Measurements from ENCODE around the gene TBC1D1. TPM values are rescaled to one million over a fixed set of nuclear protein-coding genes. Genes with fewer than 3 reads are reported as not detected.

Gene TBC1D1
- total and polyA plus RNA-seq, 2 donors (not counting 1 experiment from before 2014, with no cell fraction given): 39.7 to 90.0 TPM

DNA sequence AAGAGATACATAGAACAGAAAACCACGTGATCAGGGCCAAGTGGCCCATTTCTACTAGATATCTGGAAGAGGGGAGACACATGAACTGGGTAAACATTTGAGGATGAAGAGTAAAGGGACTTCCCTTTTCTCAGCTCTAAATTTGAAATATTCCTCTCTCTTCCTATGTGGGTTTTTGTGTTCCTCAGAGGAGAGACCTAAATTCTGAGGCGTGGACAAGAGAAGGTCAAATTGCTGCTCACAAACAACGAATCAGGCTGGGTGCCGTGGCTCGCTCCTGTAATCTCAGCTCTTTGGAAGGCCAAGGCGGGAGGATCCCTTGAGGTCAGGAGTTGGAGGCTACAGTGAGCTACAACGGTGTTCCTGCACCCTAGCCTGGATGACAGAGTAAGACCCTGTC lies 285.3 kb downstream of the TBC1D1 start:
- Histone ChIP-seq H3K79me2 (ENCODE audit: control insufficient read depth, insufficient read depth, low read length) (no peaks in the 10 kb centered on the region), H3K9me3 (ENCODE audit: control insufficient read depth, insufficient read depth, low read depth, low read length) (no peaks in the 10 kb centered on the region), H3K4me1 (ENCODE audit: control insufficient read depth, extremely low read depth, insufficient read depth, low read length) (peaks cover 7% of the 10 kb centered on the region), H3K4me3 (replicated peaks in 1 of 4; ENCODE audit: control extremely low read depth in 1 of 4, insufficient read depth in 1 of 4, low read depth in 3 of 4, low read length in 4 of 4) (no peak overlapping the region), H3K36me3 (ENCODE audit: control insufficient read depth, insufficient read depth, low read length) (no peaks in the 10 kb centered on the region), H3K9ac (ENCODE audit: insufficient read depth, low read length) (no peak overlapping the region), H3K4me2 (ENCODE audit: extremely low read depth, insufficient read depth, low read length) (no peak overlapping the region), H3K27ac (ENCODE audit: insufficient read depth, low read length) (no peak overlapping the region), H2AFZ (ENCODE audit: low read length) (no peak overlapping the region), H4K20me1 (ENCODE audit: control insufficient read depth, extremely low read depth, insufficient read depth, low read length) (no peaks in the 10 kb centered on the region), H3K27me3 (ENCODE audit: control insufficient read depth, insufficient read depth, low read length) (no peaks in the 10 kb centered on the region)
- TF ChIP-seq EZH2 (IDR thresholded peaks at IDR 0.05; ENCODE audit: low read length, missing control alignments): no peak
- TF ChIP-seq, protein P1, sequence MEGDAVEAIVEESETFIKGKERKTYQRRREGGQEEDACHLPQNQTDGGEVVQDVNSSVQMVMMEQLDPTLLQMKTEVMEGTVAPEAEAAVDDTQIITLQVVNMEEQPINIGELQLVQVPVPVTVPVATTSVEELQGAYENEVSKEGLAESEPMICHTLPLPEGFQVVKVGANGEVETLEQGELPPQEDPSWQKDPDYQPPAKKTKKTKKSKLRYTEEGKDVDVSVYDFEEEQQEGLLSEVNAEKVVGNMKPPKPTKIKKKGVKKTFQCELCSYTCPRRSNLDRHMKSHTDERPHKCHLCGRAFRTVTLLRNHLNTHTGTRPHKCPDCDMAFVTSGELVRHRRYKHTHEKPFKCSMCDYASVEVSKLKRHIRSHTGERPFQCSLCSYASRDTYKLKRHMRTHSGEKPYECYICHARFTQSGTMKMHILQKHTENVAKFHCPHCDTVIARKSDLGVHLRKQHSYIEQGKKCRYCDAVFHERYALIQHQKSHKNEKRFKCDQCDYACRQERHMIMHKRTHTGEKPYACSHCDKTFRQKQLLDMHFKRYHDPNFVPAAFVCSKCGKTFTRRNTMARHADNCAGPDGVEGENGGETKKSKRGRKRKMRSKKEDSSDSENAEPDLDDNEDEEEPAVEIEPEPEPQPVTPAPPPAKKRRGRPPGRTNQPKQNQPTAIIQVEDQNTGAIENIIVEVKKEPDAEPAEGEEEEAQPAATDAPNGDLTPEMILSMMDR (conservative IDR thresholded peaks at IDR 0.05 in 1 of 2, IDR thresholded peaks at IDR 0.05 in 1 of 2; ENCODE audit: low read depth in 1 of 2, low read length in 2 of 2): no peak
- no peak for DNase-seq (ENCODE audit: low read depth in 2 of 2)

DNA sequence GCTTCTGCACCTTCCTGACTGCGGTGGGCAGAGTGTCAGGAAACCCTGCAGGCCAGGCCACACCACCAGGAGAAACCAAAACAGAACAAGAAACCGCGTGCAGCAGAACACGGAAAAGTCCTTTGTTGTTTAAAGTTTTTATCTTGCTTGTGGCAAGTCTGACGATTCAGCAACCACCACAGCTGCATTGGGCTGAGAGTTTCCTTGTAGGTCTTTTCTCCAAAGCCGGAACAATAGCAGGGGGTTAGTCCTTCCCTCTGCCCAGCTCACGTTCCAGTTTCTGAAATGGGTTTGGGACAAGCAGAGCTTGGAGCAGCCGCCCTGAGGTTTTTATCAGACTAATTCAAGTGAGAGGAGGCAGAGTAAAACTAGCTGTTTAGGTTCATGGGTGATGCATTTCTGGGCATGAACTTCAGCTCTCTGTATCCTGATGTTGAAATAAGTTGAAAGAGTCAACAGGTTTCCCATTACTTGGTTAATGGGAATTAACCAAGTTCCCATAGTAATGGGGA lies 286.2 kb downstream of the TBC1D1 start:
- no peaks in the 10 kb centered on the region for H3K9me3 ChIP-seq (ENCODE audit: control insufficient read depth, insufficient read depth, low read depth, low read length)
- H4K20me1 ChIP-seq (ENCODE audit: control insufficient read depth, extremely low read depth, insufficient read depth, low read length): no peaks in the 10 kb centered on the region
- TF ChIP-seq, protein P1 (conservative IDR thresholded peaks at IDR 0.05 in 1 of 2, IDR thresholded peaks at IDR 0.05 in 1 of 2; ENCODE audit: low read depth in 1 of 2, low read length in 2 of 2): no peak
- no peak for TF ChIP-seq EZH2 (IDR thresholded peaks at IDR 0.05; ENCODE audit: low read length, missing control alignments)
- H3K79me2 ChIP-seq (ENCODE audit: control insufficient read depth, insufficient read depth, low read length): no peaks in the 10 kb centered on the region
- H3K4me3 ChIP-seq (replicated peaks in 1 of 4; ENCODE audit: control extremely low read depth in 1 of 4, insufficient read depth in 1 of 4, low read depth in 3 of 4, low read length in 4 of 4): no peak overlapping the region
- H2AFZ ChIP-seq (ENCODE audit: low read length): no peak overlapping the region
- no peaks in the 10 kb centered on the region for H3K27me3 ChIP-seq (ENCODE audit: control insufficient read depth, insufficient read depth, low read length)
- H3K36me3 ChIP-seq (ENCODE audit: control insufficient read depth, insufficient read depth, low read length): no peaks in the 10 kb centered on the region
- no peak overlapping the region for H3K27ac ChIP-seq (ENCODE audit: insufficient read depth, low read length)
- H3K4me1 ChIP-seq (ENCODE audit: control insufficient read depth, extremely low read depth, insufficient read depth, low read length): peaks cover 7% of the 10 kb centered on the region
- H3K4me2 ChIP-seq (ENCODE audit: extremely low read depth, insufficient read depth, low read length): no peak overlapping the region
- H3K9ac ChIP-seq (ENCODE audit: insufficient read depth, low read length): no peak overlapping the region
- peak; percentile 46 to 72 for DNase-seq (ENCODE audit: low read depth in 2 of 2)

DNA sequence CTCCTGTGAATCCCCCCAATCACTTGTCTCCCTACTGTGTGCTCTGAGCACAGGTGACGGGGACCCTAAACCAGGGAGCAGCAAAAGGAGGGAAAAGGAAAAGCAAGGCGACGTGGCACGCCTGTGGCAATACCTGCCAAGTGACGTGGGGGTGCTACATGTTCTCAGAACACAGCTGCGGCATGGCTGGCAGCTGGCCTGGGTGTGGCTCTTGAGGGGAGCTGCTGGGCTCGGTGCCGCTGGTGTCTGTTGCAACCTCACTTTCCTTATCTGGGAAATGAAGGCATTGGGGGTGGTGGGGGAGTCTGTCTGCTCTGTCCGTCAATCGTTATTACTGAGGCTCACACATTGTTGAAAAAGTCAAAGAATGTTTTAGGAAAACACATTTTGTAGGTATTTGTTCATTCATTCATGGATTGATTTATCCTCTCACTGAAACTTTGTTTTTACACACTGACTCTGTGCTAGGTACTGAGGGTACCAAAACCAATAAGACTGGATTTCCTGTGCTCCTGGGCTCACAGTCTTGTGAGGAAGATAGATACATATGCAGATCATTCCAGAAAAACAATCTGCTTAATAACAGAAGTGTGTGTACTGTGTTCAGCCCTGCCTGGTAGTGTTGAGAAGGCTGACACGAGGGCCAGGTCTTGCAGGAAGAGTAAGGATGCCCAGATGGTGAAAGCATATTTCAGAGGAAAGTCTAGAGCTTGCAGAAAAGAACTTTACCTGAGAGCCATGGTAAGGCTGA lies 286.9 kb downstream of the TBC1D1 start:
- no peak for TF ChIP-seq EZH2 (IDR thresholded peaks at IDR 0.05; ENCODE audit: low read length, missing control alignments)
- TF ChIP-seq, protein P1 (conservative IDR thresholded peaks at IDR 0.05 in 1 of 2, IDR thresholded peaks at IDR 0.05 in 1 of 2; ENCODE audit: low read depth in 1 of 2, low read length in 2 of 2): no peak
- Histone ChIP-seq H3K9ac (ENCODE audit: insufficient read depth, low read length) (no peak overlapping the region), H3K27me3 (ENCODE audit: control insufficient read depth, insufficient read depth, low read length) (no peaks in the 10 kb centered on the region), H3K4me1 (ENCODE audit: control insufficient read depth, extremely low read depth, insufficient read depth, low read length) (peaks cover 7% of the 10 kb centered on the region), H3K36me3 (ENCODE audit: control insufficient read depth, insufficient read depth, low read length) (no peaks in the 10 kb centered on the region), H3K4me2 (ENCODE audit: extremely low read depth, insufficient read depth, low read length) (no peak overlapping the region), H2AFZ (ENCODE audit: low read length) (no peak overlapping the region), H3K27ac (ENCODE audit: insufficient read depth, low read length) (no peak overlapping the region), H3K79me2 (ENCODE audit: control insufficient read depth, insufficient read depth, low read length) (no peaks in the 10 kb centered on the region), H4K20me1 (ENCODE audit: control insufficient read depth, extremely low read depth, insufficient read depth, low read length) (no peaks in the 10 kb centered on the region), H3K4me3 (replicated peaks in 1 of 4; ENCODE audit: control extremely low read depth in 1 of 4, insufficient read depth in 1 of 4, low read depth in 3 of 4, low read length in 4 of 4) (no peak overlapping the region), H3K9me3 (ENCODE audit: control insufficient read depth, insufficient read depth, low read depth, low read length) (no peaks in the 10 kb centered on the region)
- DNase-seq (ENCODE audit: low read depth in 2 of 2): peak in 1 of 2 donors; percentile 71
